NCI-H146 (cell line): ENCODE measurements around the gene TEAD1.

ENCODE experiments used
- DNase-seq: peaks from one replicate; lab custom pipeline; 2025; lab: John Stamatoyannopoulos, UW

The TEAD1 gene

GRCh38 chr11:12835286-12835685 lies 161.1 kb downstream of the TEAD1 start:
- no peak for DNase-seq

- no peak for DNase-seq
Observed at GRCh38 chr11:12838463-12839123, 164.4 kb downstream of the TEAD1 start.

GRCh38 chr11:12840871-12841660 lies 166.8 kb downstream of the TEAD1 start:
- no peak for DNase-seq

- peak; percentile 43 for DNase-seq
Observed at GRCh38 chr11:12841946-12842630, 167.9 kb downstream of the TEAD1 start.

- DNase-seq, result peak; percentile 87
Observed at GRCh38 chr11:12842933-12843636, 168.9 kb downstream of the TEAD1 start.

GRCh38 chr11:12845163-12845562 lies 170.9 kb downstream of the TEAD1 start:
- peak; percentile 70 for DNase-seq

- DNase-seq, result peak; percentile 98
Observed at GRCh38 chr11:12845739-12846358, 171.6 kb downstream of the TEAD1 start.

GRCh38 chr11:12846786-12847615 lies 172.8 kb downstream of the TEAD1 start:
- DNase-seq, result peak; percentile 31

- no peak for DNase-seq
Observed at GRCh38 chr11:12848413-12848812, 174.2 kb downstream of the TEAD1 start.

- no peak for DNase-seq
Observed at GRCh38 chr11:12853325-12853651, 179.1 kb downstream of the TEAD1 start.

- DNase-seq, result no peak
Observed at GRCh38 chr11:12853652-12854296, 179.6 kb downstream of the TEAD1 start.

GRCh38 chr11:12854297-12854661 lies 180.1 kb downstream of the TEAD1 start:
- no peak for DNase-seq

- DNase-seq, result no peak
Observed at GRCh38 chr11:12854829-12855228, 180.6 kb downstream of the TEAD1 start.

- DNase-seq, result no peak
Observed at GRCh38 chr11:12856338-12856737, 182.1 kb downstream of the TEAD1 start.

- DNase-seq, result no peak
Observed at GRCh38 chr11:12857572-12857971, 183.4 kb downstream of the TEAD1 start.

GRCh38 chr11:12859872-12860657 lies 185.8 kb downstream of the TEAD1 start:
- DNase-seq, result no peak

GRCh38 chr11:12860827-12861226 lies 186.6 kb downstream of the TEAD1 start:
- DNase-seq, result no peak

GRCh38 chr11:12862696-12863469 lies 188.7 kb downstream of the TEAD1 start:
- DNase-seq, result no peak

- DNase-seq, result no peak
Observed at GRCh38 chr11:12863605-12864121, 189.4 kb downstream of the TEAD1 start.
